Neural cell (in vitro differentiated cells): Measurements from ENCODE around the gene DUSP7.

Source experiments
- EP300 ChIP-seq: fragments of 450-650 bp; conservative IDR thresholded peaks from 2 replicates; pipeline ENCODE4 v1.6.1; 2014; ENCODE audit warnings: antibody characterized with exemption, mild to moderate bottlenecking, moderate library complexity; ENCODE audit not compliant: poor library complexity, severe bottlenecking
- EZH2 ChIP-seq: fragments of 200-600, 300-800 bp; shearing (Covaris generic), sonication (generic); IDR thresholded peaks from 2 replicates; pipeline ENCODE4 v1.6.1; 2014; ENCODE audit warnings: antibody characterized with exemption, low read length, borderline replicate concordance, mild to moderate bottlenecking; ENCODE audit not compliant: insufficient read depth, poor library complexity, severe bottlenecking
- POLR2AphosphoS5 ChIP-seq: IDR thresholded peaks from 2 replicates; pipeline ENCODE4 v1.6.1; 2012
- RAD21 ChIP-seq: fragments of 450-650 bp; conservative IDR thresholded peaks from 2 replicates; pipeline ENCODE4 v1.6.1; 2014; ENCODE audit warnings: antibody characterized with exemption, mild to moderate bottlenecking, moderate library complexity
- SMC3 ChIP-seq: fragments of 450-650 bp; conservative IDR thresholded peaks from 2 replicates; pipeline ENCODE4 v1.6.1; 2014; ENCODE audit warnings: antibody characterized with exemption, mild to moderate bottlenecking, moderate library complexity; ENCODE audit not compliant: poor library complexity
- TAF1 ChIP-seq: IDR thresholded peaks from 2 replicates; pipeline ENCODE4 v1.6.1; 2012; ENCODE audit warnings: low read depth
- TF ChIP-seq, protein P1 (sequence below): fragments of 450-650 bp; IDR thresholded peaks from 2 replicates; pipeline ENCODE4 v1.5.1; 2014; ENCODE audit warnings: antibody characterized with exemption, mild to moderate bottlenecking, moderate library complexity; ENCODE audit not compliant: poor library complexity, severe bottlenecking
- TF ChIP-seq, protein P2 (sequence below): IDR thresholded peaks from 2 replicates; pipeline ENCODE4 v1.6.1; 2012; ENCODE audit warnings: borderline replicate concordance

DNA sequence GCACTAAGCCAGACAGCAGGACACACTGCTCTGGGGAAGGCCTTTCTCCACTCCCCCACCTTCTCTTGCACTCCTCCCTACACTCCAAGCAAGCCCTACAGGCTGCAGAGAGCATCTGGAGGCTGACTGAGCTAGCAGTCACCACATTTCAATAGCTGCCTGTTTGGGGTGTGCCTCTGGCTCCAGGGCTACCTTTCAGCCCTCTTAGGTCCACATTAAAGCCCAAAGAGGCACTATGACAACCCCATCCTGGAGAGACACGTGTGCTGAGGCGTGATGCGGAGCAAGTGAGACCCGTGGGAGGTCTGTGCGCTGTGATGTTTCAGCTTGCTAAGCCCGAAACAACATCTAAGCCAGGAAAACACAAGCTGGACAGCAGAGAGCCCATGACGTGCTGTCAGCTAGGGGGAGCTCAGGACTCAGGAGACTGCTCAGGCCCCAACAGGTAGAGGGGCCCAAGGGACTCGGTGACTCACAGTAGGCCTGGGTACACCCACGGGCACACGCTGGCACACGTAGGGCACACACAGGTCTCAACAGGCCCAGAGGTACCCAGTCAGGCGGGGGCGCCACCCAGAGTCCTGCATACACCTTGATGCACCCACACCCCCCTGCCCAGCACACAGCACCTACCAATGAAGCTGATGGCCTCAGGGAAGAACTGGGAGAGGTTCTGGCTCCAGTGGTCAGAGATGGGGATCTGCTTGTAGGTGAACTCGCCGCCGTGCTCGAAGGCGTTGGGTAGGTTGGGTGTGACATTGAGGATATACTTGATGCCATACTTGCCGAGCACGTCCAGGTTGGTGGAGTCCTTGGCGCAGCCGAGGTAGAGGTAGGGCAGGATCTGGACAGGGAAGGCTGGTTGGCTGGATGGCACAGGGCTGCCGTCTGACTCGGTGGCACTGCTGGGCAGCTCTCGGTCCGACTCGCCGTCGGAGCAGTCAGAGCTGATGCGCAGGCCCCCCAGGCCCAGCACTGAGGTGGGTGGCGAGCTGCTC is 2.8 kb downstream of the DUSP7 start:
- TF ChIP-seq POLR2AphosphoS5 (no peak), TAF1 (no peak), RAD21 (no peak), EP300 (no peak), SMC3 (no peak), EZH2 (no peak)
- TF ChIP-seq, protein P1, sequence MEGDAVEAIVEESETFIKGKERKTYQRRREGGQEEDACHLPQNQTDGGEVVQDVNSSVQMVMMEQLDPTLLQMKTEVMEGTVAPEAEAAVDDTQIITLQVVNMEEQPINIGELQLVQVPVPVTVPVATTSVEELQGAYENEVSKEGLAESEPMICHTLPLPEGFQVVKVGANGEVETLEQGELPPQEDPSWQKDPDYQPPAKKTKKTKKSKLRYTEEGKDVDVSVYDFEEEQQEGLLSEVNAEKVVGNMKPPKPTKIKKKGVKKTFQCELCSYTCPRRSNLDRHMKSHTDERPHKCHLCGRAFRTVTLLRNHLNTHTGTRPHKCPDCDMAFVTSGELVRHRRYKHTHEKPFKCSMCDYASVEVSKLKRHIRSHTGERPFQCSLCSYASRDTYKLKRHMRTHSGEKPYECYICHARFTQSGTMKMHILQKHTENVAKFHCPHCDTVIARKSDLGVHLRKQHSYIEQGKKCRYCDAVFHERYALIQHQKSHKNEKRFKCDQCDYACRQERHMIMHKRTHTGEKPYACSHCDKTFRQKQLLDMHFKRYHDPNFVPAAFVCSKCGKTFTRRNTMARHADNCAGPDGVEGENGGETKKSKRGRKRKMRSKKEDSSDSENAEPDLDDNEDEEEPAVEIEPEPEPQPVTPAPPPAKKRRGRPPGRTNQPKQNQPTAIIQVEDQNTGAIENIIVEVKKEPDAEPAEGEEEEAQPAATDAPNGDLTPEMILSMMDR: no peak
- TF ChIP-seq, protein P2, sequence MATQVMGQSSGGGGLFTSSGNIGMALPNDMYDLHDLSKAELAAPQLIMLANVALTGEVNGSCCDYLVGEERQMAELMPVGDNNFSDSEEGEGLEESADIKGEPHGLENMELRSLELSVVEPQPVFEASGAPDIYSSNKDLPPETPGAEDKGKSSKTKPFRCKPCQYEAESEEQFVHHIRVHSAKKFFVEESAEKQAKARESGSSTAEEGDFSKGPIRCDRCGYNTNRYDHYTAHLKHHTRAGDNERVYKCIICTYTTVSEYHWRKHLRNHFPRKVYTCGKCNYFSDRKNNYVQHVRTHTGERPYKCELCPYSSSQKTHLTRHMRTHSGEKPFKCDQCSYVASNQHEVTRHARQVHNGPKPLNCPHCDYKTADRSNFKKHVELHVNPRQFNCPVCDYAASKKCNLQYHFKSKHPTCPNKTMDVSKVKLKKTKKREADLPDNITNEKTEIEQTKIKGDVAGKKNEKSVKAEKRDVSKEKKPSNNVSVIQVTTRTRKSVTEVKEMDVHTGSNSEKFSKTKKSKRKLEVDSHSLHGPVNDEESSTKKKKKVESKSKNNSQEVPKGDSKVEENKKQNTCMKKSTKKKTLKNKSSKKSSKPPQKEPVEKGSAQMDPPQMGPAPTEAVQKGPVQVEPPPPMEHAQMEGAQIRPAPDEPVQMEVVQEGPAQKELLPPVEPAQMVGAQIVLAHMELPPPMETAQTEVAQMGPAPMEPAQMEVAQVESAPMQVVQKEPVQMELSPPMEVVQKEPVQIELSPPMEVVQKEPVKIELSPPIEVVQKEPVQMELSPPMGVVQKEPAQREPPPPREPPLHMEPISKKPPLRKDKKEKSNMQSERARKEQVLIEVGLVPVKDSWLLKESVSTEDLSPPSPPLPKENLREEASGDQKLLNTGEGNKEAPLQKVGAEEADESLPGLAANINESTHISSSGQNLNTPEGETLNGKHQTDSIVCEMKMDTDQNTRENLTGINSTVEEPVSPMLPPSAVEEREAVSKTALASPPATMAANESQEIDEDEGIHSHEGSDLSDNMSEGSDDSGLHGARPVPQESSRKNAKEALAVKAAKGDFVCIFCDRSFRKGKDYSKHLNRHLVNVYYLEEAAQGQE: no peak
